GM21390 (cell line): Measurements from ENCODE around the gene UBAP1L.
"Not testable (repeated sequence)": the region's sequence is repeated elsewhere in the genome, so short reads cannot be mapped to it uniquely, and the experiment has no call there.

Experiments
- ATAC-seq: cut with Tn5 transposase; IDR thresholded peaks from one replicate; pipeline ENCODE4 v1.9.1; 2021; ENCODE audit not compliant: unreplicated experiment

The UBAP1L gene

DNA sequence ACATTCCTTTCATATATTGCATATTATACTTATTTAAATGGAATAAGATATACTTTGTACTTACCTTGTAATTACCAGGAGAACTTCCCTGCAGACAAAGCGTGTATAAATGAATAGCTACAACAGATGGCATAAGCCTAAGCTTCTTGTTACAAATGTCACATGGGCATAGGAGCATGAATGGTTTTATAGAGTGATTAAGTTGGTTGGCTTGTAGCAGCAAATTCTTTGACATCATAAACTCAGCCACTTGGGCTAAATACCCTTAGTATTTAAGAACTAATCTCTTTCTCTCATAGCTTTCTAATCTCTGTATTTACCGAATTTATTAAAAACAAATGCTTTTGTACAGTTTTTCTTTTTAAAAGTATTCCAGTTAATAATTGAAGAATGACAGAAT is at the start of gene UBAP1L:
Gene UBAP1L, minus strand, starts transcription at position 115 of the 400 bp plus-strand sequence. CDS start 8,985 bp downstream, outside the sequence.
- ATAC-seq, result no peak

GRCh38 chr15:65164139-65164538 is 49.1 kb upstream of the UBAP1L start:
- ATAC-seq, result no peak

GRCh38 chr15:65163041-65163440 is 48.0 kb upstream of the UBAP1L start:
- ATAC-seq, result no peak

DNA sequence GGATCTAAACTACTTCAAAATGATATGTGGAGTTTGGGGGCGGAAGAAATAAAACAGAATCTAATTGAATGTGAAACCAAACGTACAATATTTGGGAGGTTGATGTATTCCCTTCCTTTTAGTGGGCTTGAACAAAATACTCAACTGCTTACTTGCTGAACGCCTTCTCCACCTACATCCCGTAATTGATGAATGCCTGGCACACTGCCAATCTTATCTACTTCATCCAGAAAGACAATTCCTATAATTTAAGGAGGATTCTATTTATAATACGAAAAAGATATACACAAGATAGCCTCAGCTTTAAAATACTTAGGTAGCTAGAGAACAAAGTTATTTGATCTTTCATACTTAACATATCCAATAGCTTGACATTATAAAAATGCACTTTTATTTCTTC is 41.7 kb upstream of the UBAP1L start:
- no peak for ATAC-seq

- ATAC-seq, result no peak
Observed at GRCh38 chr15:65154720-65155119, 39.7 kb upstream of the UBAP1L start.

DNA sequence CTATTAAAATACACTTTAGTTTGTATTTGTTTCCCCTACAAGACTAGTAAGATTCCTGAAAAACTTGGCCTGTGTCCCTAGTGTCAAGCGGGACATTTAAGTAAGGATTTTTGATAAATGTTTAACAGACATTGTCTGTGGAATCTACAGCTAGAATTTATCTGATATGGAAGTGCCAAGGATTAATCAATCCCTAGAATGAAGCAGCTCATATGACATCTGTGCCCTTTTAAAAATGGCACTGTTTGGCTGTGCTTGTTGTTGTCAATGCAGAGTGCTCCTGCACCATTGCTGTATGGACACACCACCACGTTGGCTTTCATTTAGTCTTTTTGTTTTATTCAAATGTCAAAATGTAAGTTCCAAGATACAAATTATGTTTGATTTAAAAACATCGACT is 32.9 kb upstream of the UBAP1L start:
- ATAC-seq, result no peak

DNA sequence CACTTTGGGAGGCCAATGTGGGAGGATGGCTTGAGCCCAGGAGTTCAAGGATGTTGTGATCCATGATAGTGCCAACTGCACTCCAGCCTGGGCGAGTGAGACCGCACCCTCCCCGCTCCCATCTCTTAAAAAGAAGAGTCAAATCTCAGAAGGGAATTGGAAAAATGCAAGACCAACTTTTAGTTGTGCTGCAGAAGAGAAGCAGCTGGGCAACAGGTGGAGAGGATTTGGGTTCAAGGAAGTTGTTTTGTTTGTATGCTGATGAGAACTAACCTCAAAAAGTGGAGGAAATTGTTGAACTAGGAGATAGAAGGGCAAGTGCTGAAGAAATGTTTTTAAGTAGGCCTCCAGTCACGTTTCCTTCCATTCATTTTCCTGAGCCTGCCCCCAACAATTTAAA is 31.4 kb upstream of the UBAP1L start:
- no peak for ATAC-seq

GRCh38 chr15:65138631-65139030 is 23.6 kb upstream of the UBAP1L start:
- ATAC-seq, result not testable (repeated sequence)

DNA sequence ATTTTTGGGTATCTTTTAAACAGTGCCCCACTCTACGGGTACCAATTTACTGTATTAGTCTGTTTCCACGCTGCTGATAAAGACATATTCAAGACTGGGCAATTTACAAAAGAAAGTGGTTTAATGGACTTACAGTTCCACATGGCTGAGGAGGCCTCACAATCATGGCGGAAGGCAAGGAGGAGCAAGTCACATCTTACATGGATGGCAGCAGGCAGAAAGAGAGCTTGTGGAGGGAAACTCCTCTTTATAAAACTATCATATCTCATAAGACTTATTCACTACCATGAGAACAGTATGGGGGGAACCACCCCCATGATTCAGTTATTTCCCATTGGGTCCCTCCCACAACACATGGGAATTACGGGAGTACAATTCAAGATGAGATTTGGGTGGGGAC is 22.9 kb upstream of the UBAP1L start:
- ATAC-seq, result not testable (repeated sequence)

DNA sequence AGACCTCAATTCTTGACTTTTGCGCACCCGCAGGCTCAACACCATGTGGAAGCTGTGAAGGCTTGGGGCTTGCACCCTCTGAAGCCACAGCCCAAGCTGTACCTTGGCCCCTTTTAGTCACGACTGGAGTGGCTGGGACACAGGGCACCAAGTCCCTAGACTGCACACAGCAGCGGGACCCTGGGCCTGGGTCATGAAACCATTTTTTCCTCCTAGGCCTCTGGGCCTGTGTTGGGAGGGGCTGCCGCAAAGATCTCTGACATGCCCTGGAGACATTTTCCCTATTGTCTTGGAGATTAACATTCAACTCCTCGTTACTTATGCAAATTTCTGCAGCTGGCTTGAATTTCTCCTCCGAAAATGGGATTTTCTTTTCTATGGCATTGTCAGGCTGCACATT is 22.1 kb upstream of the UBAP1L start:
- ATAC-seq, result not testable (repeated sequence)

- ATAC-seq, result no peak
Observed at GRCh38 chr15:65134538-65134937, 19.5 kb upstream of the UBAP1L start.

- peak; percentile 87 for ATAC-seq
Observed at GRCh38 chr15:65133548-65134200, 18.7 kb upstream of the UBAP1L start, which contains the start of gene PDCD7. Gene PDCD7, minus strand, starts transcription at chr15:65133808. Its CDS starts 27 bp downstream, at chr15:65133781.

GRCh38 chr15:65132878-65133547 is 18.0 kb upstream of the UBAP1L start:
- peak; percentile 45 for ATAC-seq

DNA sequence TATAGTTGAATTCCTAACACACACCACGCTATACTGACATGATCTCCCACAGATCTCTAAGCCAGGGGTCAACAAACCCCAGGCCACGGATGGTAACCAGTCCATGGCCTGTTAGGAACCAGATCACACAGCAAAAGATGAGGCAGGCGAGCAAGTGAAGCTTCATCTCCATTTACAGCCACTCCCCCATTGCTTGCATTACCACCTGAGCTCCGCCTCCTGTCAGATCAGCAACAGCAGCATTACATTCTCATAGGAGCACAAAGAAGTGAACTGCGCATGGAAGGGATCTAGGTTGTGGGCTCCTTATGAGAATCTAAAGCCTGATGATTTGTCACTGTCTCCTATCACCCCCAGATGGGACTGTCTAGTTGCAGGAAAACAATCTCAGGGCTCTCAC is 15.9 kb upstream of the UBAP1L start:
- ATAC-seq, result no peak

GRCh38 chr15:65115542-65115941 is 542 bp upstream of the UBAP1L start:
- no peak for ATAC-seq

- ATAC-seq, result no peak
Observed at GRCh38 chr15:65110676-65111292, 4.2 kb downstream of the UBAP1L start.

GRCh38 chr15:65106011-65106590 is 8.9 kb downstream of the UBAP1L start:
- ATAC-seq, result no peak

DNA sequence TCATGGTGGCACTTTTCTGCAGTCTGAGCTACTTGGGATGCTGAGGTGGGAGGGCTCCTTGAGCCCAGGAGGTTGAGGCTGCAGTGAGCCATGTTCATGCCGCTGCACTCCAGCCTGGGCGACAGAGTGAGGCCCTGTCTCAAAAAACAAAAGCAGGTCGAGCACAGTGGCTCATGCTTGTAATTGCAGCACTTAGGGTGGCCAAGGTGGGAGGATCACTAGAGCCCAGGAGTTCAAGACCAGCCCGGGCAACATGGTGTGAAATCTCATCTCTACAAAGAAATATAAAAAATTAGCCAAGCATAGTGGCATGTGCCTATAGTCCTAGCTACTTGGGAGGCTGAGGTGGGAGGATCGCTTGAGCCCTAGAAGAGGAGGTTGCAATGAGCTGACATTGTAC is 10.0 kb downstream of the UBAP1L start:
- ATAC-seq, result no peak

GRCh38 chr15:65102912-65103311 is 12.1 kb downstream of the UBAP1L start:
- no peak for ATAC-seq

DNA sequence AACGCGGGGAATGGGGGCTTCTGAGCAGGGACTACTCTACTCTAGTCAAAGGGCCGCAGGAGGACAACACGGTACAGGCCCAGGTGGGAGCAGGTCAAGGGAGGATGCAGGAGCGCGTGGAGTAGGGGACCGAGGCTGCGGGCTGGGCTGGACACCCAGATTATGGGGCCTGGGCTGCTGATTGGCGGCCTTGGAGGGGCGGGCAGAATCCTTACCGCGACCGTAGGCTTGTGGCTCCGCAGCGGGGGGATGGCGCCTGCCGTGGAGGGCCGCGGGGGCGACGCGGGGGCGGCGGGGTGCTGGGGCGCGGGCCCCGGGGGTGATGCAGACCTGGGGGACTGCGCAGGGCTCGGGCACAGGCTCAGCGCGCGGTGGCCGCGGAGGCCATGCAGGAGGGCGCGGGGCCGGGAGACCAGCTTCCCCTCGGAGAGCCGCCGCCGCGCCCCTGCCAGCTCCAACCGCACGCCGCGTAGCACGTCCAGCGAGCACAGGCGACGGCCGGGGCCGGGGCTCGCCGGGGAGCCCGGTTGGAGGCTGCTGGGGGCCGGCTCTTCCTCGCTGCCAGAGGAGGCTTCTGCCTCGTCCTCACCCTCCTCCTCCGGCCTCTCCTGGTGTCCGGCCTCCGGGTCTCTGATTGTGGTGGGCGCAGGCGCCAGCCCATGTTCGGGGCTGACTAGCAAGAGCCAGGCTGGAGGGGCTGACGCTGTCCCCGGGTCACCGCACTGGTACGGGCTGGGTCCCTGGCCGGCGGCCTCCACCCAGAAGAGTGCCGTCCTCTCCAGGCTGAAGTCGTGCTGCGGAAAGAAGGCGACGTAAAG is 12.9 kb downstream of the UBAP1L start:
- no peak for ATAC-seq

GRCh38 chr15:65101411-65101890 is 13.5 kb downstream of the UBAP1L start:
- ATAC-seq, result no peak
